ENCODE measurements around the gene SLC41A3.

SLC41A3 gene

DNA sequence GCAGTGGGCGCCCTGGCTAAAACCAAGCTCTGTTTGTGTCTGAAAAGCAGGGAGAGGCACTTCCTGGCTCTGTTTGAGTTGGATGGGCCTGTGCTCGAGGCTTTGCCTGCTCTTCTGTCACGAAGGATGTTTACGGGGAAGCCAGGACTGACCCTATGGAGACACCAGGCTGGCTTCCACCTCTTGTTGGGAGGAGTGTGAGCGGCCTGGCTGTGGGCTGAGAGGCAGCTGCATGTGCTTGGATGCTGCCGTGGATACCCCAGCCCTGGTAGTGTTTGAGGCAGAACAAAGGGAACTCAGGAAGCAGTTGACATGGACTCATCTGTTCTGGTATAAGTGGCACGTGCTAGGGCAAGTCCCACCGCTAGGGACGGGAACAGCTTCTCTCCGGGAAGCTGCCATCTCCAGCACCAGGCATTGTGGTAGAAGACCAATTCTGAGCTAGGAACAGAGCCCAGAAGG lies 17.6 kb upstream of the SLC41A3 start:
- Histone ChIP-seq H3K27me3 (ENCODE audit: insufficient read depth, low read length) (no peaks in the 10 kb centered on the region; the same call in 1 of the 2 replicates), H2AFZ (ENCODE audit: low read length) (no peak overlapping the region), H3K9ac (ENCODE audit: low read length) (no peak overlapping the region), H3K36me3 (ENCODE audit: insufficient read depth, low read length) (no peaks in the 10 kb centered on the region), H3K4me1 (ENCODE audit: insufficient read depth, low read length, severe bottlenecking) (no peaks in the 10 kb centered on the region), H3F3A (ENCODE audit: insufficient read depth, low read length) (no peaks in the 10 kb centered on the region), H3K79me2 (ENCODE audit: insufficient read depth, low read length) (no peaks in the 10 kb centered on the region), H3K4me2 (ENCODE audit: low read length) (no peak overlapping the region), H4K20me1 (ENCODE audit: insufficient read depth, low read length) (no peaks in the 10 kb centered on the region), H3K4me3 (ENCODE audit: low read depth, low read length, poor library complexity, severe bottlenecking) (no peak overlapping the region), H3K27ac (ENCODE audit: low read depth, low read length, poor library complexity, severe bottlenecking) (no peak overlapping the region), H3K9me3 (ENCODE audit: low read length) (no peaks in the 10 kb centered on the region), H3K9me2 (ENCODE audit: low read depth, low read length) (no peaks in the 10 kb centered on the region)
- TF ChIP-seq CTCF (IDR thresholded peaks at IDR 0.05; ENCODE audit: low read length): no peak
- no peak for TF ChIP-seq EZH2 (IDR thresholded peaks at IDR 0.05; ENCODE audit: borderline replicate concordance, low read length)

DNA sequence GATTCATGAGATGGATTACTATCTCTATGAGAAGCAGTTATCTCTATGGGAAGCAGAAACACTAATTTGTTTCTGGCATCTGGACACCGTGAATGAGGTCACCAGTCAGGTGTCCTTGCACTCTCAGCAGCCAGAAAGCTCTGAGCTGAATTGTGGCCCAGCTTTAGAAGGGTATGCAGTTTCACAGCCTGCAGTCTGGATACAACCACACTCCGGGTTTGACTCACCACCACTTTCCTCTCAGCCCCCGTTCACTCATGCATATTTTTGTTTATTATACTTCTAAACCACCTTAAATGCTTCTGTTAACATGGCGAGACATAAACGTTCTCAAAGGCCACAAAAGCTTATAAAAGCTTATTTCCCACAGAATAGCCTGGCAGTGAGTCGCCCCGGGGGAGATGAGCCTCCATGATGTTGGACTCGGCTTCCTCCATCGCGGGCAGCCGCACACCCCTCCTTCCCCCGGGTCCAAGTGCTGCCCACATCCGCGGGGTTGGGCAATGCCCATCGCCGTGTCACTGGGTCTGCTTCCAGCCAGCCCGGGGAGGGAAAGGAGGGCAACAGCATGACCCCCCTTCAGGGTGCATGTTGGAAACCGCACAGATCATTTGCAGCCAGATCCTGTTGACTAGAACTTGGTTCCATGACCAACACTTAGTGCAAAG lies 16.8 kb upstream of the SLC41A3 start:
- H3K9me3 ChIP-seq (ENCODE audit: low read length): no peaks in the 10 kb centered on the region
- H3K9ac ChIP-seq (ENCODE audit: low read length): no peak overlapping the region
- H3K4me2 ChIP-seq (ENCODE audit: low read length): no peak overlapping the region
- H2AFZ ChIP-seq (ENCODE audit: low read length): no peak overlapping the region
- no peaks in the 10 kb centered on the region for H3K79me2 ChIP-seq (ENCODE audit: insufficient read depth, low read length)
- no peaks in the 10 kb centered on the region for H3K9me2 ChIP-seq (ENCODE audit: low read depth, low read length)
- no peaks in the 10 kb centered on the region for H3K36me3 ChIP-seq (ENCODE audit: insufficient read depth, low read length)
- H4K20me1 ChIP-seq (ENCODE audit: insufficient read depth, low read length): no peaks in the 10 kb centered on the region
- TF ChIP-seq EZH2 (IDR thresholded peaks at IDR 0.05; ENCODE audit: borderline replicate concordance, low read length): no peak
- no peak for TF ChIP-seq CTCF (IDR thresholded peaks at IDR 0.05; ENCODE audit: low read length)
- no peaks in the 10 kb centered on the region; the same call in 1 of the 2 replicates for H3K27me3 ChIP-seq (ENCODE audit: insufficient read depth, low read length)
- no peak overlapping the region for H3K27ac ChIP-seq (ENCODE audit: low read depth, low read length, poor library complexity, severe bottlenecking)
- no peaks in the 10 kb centered on the region for H3K4me1 ChIP-seq (ENCODE audit: insufficient read depth, low read length, severe bottlenecking)
- no peak overlapping the region for H3K4me3 ChIP-seq (ENCODE audit: low read depth, low read length, poor library complexity, severe bottlenecking)
- no peaks in the 10 kb centered on the region for H3F3A ChIP-seq (ENCODE audit: insufficient read depth, low read length)

DNA sequence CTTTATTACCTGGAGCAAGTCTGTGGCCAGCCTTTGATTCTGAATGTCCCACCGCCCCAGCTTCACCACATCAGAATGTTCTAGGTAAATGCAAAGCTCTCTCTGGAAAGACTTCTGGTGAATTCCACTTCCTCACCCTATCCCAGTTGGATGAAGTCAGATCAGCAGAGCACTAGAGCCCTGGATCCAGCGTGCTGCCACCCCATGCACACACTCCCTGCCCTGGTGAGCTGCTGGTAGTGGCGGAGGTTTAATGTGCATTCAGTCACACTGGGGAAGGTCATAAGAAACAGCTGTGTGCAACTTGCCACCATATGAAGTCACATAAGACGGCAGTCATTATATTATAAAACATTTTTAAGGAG lies 16.3 kb upstream of the SLC41A3 start:
- Histone ChIP-seq H3K27ac (ENCODE audit: low read depth, low read length, poor library complexity, severe bottlenecking) (no peak overlapping the region), H3F3A (ENCODE audit: insufficient read depth, low read length) (no peaks in the 10 kb centered on the region)

More for the DNA sequence above, 16.3 kb upstream of the SLC41A3 start:
- no peaks in the 10 kb centered on the region for H3K79me2 ChIP-seq (ENCODE audit: insufficient read depth, low read length)
- H3K36me3 ChIP-seq (ENCODE audit: insufficient read depth, low read length): no peaks in the 10 kb centered on the region
- no peaks in the 10 kb centered on the region for H3K9me3 ChIP-seq (ENCODE audit: low read length)
- H3K4me1 ChIP-seq (ENCODE audit: insufficient read depth, low read length, severe bottlenecking): no peaks in the 10 kb centered on the region
- H3K9ac ChIP-seq (ENCODE audit: low read length): no peak overlapping the region
- H2AFZ ChIP-seq (ENCODE audit: low read length): no peak overlapping the region
- H3K4me3 ChIP-seq (ENCODE audit: low read depth, low read length, poor library complexity, severe bottlenecking): no peak overlapping the region
- H4K20me1 ChIP-seq (ENCODE audit: insufficient read depth, low read length): no peaks in the 10 kb centered on the region
- H3K4me2 ChIP-seq (ENCODE audit: low read length): no peak overlapping the region
- H3K27me3 ChIP-seq (ENCODE audit: insufficient read depth, low read length): no peaks in the 10 kb centered on the region; the same call in 1 of the 2 replicates
- H3K9me2 ChIP-seq (ENCODE audit: low read depth, low read length): no peaks in the 10 kb centered on the region
- TF ChIP-seq EZH2 (IDR thresholded peaks at IDR 0.05; ENCODE audit: borderline replicate concordance, low read length): no peak
- TF ChIP-seq CTCF (IDR thresholded peaks at IDR 0.05; ENCODE audit: low read length): no peak
